GM18870 (cell line): ENCODE measurements around the gene TMEM186.
"Not testable (repeated sequence)": the region's sequence is repeated elsewhere in the genome, so short reads cannot be mapped to it uniquely, and the experiment has no call there.

Source experiments
- ATAC-seq: cut with Tn5 transposase; IDR thresholded peaks from one replicate; pipeline ENCODE4 v1.9.1; 2021; ENCODE audit warnings: moderate library complexity; ENCODE audit not compliant: unreplicated experiment

The TMEM186 gene

DNA sequence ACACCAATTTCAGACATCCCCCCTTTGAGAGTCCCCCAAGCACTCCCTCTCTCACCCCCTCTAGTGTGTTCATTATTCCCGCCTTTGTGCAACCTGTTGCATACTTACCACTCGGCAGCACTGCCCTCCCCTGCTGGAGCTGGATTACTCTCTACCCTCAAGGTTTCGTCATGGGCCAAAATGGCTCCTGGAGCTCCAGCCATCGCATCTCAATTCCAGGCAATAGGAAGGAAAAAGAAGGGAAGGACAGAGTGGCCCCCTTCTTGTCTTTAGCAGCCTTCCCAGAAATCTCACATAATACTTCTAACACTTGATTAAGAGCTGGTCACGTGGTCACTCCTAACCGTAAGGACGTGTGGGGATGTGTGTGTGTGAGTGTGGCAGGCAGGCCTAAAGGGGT is 20.2 kb downstream of the TMEM186 start:
- no peak for ATAC-seq

- ATAC-seq, result no peak
Measured at GRCh38 chr16:8776129-8776584, 21.3 kb downstream of the TMEM186 start.

DNA sequence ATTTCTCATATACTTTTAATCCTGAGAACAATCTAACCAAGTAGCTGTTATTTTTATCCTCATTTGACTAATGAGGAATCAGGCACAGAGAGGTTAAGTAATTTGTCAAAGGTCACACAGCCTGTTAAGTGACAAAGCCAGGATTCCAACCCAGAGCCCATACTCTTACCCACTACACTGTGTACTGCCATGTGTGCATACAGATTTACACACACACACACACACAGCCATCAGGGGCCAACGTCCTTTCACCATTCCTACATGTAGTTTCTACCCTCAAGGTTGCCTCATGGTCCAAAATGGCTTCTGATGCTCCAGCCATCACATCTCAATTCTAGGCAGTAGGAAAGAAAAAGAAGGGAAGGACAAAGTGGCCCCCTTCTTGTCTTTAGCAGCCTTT is 22.1 kb downstream of the TMEM186 start:
- no peak for ATAC-seq

DNA sequence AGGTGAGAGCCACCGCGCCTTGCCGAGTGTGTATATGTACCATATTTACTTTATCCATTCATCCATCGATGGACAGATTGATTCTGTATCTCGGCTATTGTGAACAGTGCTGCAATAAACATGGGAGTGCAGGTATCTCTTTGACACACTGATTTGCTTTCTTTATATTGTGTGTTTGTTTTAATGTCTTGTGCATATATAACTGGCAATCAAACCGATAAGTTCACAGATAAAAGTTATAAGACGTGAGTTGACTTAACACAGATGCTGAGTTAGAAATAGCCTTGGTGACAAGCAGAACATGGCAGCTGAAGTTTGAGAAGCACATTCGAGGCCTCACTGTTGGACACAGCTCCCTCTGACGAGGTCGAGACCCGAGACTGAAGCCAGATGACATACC is 23.2 kb downstream of the TMEM186 start:
- no peak for ATAC-seq

- ATAC-seq, result no peak
Measured at GRCh38 chr16:8773537-8773936, 23.9 kb downstream of the TMEM186 start.

GRCh38 chr16:8768692-8769091 is 28.7 kb downstream of the TMEM186 start:
- no peak for ATAC-seq

- no peak for ATAC-seq
Measured at GRCh38 chr16:8768283-8768682, 29.2 kb downstream of the TMEM186 start.

- ATAC-seq, result no peak
Measured at GRCh38 chr16:8767176-8767575, 30.3 kb downstream of the TMEM186 start.

DNA sequence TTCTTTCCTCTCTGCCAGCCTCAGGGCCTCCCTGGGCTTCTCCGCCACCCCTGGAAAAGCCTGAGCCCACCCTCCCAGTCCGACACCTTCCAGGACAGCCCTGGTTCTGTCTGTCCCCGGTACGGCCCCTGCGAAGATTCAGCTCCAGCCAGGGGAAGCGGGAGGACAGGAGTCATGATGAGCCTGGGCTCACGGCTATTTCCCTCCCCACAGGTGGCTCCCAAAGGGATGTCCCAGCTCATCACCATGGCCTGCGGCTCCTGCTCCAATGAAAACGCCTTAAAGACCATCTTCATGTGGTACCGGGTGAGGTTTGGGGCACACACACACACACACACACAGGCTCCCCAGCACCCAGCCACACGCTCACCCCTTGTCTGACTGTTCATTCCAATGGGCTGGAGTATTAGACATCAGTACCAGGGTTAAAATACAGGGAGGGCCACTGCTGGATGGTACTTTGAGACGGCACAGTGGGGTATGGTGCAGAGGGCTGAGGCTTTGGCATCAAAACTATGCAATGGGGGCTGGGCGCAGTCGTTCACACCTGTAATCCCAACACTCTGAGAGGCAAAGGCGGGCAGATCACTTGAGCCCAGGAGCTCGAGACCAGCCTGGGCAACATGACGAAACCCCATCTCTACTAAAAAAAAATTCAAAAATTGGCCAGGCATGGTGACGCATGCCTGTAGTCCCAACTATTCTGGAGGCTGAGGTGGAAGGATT is 32.8 kb downstream of the TMEM186 start:
- ATAC-seq, result no peak

DNA sequence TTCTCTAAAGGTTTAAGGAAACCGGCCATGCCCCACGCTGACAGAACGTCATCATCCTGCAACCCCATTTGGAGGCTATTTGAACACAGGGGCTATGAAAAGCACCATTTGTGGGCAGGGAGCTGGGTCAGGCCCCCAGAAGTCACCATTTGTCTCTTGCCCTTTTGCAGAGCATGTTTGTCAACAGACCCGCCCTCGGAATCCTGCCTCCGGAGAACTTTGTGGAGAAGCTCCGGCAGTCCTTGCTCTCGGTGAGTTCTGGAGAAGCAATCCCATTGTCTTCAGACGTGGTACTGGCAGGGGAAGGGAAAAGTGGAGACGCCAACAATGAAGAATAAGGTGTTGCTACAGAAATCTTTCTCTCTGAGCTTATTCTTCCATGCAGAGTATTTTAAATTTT is 33.5 kb downstream of the TMEM186 start:
- ATAC-seq, result no peak

DNA sequence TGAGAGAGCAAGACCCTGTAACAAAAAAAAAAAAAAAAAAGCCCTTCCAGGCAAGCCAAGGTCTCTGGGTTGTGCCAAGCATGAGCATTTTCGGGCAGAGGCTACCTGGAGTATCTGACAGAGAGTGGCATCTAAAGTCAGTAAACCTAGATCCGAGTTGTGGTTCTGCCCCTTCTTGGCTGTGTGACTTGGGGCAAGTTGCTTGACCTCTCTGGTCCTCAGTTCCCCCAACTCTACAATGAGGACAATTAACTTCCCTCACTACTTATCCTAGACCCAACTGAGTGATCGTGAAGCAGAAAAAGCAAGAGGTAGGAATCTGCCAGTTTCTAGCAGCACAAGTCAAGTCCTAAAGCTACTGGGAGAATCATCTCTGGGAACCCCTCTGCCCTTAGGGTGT is 34.4 kb downstream of the TMEM186 start:
- ATAC-seq, result no peak

GRCh38 chr16:8762254-8762653 is 35.2 kb downstream of the TMEM186 start:
- ATAC-seq, result no peak

DNA sequence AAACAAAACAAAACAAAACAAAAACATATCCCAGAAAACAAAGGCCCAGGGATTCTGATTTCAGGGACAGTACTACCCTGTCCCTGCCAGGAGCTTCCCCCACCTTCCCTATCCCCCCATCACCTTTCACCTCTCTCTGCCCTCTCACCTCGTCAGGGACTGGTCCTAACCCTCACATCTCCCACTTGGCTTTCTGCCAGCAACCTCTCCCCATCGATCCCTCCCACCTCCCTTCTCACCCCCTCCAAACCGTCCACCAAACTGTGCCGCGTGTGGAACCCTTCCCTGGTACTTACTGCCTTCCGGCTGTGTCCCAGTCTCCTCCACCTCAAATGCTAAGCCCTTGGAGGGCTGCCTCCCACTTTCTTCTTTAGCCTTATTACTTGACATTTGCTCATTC is 36.4 kb downstream of the TMEM186 start:
- ATAC-seq, result no peak

- ATAC-seq, result no peak
Measured at GRCh38 chr16:8760021-8760420, 37.4 kb downstream of the TMEM186 start.

DNA sequence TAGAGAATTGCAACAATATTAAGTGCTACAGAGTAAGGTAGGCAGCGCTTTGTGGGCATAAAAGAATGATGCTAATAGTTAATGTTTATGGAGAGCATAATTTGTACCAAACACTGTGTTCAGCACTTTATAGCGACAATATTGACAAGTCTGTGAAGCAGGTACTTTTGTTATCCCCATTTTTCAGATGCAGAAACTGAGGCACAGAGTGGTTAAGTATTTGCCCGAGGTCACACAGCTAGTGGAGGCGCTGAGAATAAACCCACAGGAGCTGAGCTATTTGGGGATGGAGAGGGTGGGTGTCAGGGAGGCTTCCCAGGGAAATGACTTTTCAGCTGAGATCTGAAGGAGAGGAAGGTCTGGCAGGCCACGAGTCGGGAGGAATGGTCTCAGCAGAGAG is 39.4 kb downstream of the TMEM186 start:
- ATAC-seq, result no peak

DNA sequence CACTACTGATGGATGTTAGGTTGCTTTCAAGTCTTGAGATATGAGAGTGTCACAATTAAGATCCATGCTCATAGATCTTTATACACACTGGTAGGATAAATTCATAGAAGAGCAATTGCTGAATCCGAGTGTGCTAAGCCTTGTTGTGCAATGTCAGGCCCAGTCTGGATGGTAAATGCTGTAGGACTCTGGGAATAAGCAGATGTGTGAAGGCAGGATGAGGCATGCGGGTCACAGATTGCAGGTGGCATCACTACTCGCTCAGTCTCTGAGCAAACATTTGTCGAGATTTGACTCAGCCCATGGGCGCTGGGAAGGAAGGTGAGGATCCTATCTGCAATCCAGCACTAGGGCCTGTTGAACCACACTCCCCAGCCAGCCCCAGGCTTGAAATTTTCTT is 40.7 kb downstream of the TMEM186 start:
- ATAC-seq, result no peak

- ATAC-seq, result no peak
Measured at GRCh38 chr16:8753416-8754054, 43.9 kb downstream of the TMEM186 start.

DNA sequence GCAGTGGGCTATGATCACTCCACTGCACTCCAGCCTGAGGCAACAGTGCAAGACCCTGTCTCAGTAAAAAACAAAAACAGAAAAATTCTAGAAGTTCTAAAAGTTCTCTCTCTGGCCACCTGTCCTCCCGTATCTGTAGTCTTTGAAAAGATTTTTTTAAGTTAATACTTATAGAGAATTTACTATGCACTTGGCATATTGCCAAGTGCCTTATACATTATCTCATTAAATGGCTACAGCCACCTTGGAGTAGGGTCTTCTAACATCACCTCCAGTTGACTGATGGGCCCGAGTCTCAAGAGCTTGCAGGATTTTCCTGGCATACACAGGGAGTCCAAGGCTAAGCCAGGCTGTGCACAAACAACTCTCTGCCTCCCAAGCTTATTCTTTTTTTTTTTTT is 44.7 kb downstream of the TMEM186 start:
- no peak for ATAC-seq

- no peak for ATAC-seq
Measured at GRCh38 chr16:8751481-8752311, 45.7 kb downstream of the TMEM186 start.

- not testable (repeated sequence) for ATAC-seq
Measured at GRCh38 chr16:8748944-8749343, 48.5 kb downstream of the TMEM186 start.
